Lower leg skin (tissue), 4 donors: ENCODE data around the gene NAP1L1. TPM values are rescaled to one million over a fixed set of nuclear protein-coding genes. Genes with fewer than 3 reads are reported as not detected.

Source experiments
- DNase-seq, 2 donors: peaks; one replicate each; pipeline ENCODE4 v3.0.0-alpha.2; 2019; ENCODE audit warnings: low spot score in 2 of 2
- H3K4me3 ChIP-seq: fragments of 200-600 bp; sonication (generic); 2 replicates; pipeline ENCODE4 v1.5.1; 2017; ENCODE audit warnings: mild to moderate bottlenecking, low read depth; ENCODE audit not compliant: poor library complexity, severe bottlenecking
- CTCF ChIP-seq, 3 donors: fragments of 450-650 bp; IDR thresholded peaks; one replicate each; pipeline ENCODE4 v1.5.1; 2016; ENCODE audit warnings: antibody characterized with exemption in 3 of 3, mild to moderate bottlenecking in 3 of 3, moderate library complexity in 2 of 3
- POLR2A ChIP-seq, 2 donors: fragments of 450-650 bp; IDR thresholded peaks; one replicate each; pipeline ENCODE4 v1.6.1; 2016 to 2017; ENCODE audit warnings: antibody characterized with exemption in 2 of 2, mild to moderate bottlenecking in 1 of 2, moderate library complexity in 1 of 2
- WGBS, 2 donors: methylation state at CpG; one replicate each; pipeline ENCODE4 v1.1.5; 2018; 5-methylcytosine and 5-hydroxymethylcytosine counted together
- intact Hi-C: fragments of 100-400 bp; cut with DNase I; formaldehyde crosslinking; loops from one replicate; pipeline ENCODE4 v1.15.0; 2023; ENCODE audit warnings: low total_unique reads
- total RNA-seq, 4 donors: library from RNA; depleted of rRNA; stranded (reverse); fragments of >200 nt; gene quantifications; one replicate each; pipeline ENCODE4 v1.1.0, GENCODE V29; 2016

Gene NAP1L1
- total RNA-seq, 4 donors from 2014 or later = 150 to 198 (median 179) TPM

- TF ChIP-seq CTCF (IDR thresholded peaks at IDR 0.05) (no peak), POLR2A (IDR thresholded peaks at IDR 0.05) (no peak)
- intact Hi-C loops = no loop called here
- 72 to 82% methylated on average over 2 of the region's 2 CpGs for WGBS, 2 donors
- DNase-seq = no peak
- no peak overlapping the region for H3K4me3 ChIP-seq
Observed at GRCh38 chr12:76091246-76091754, 6.8 kb upstream of the NAP1L1 start.

GRCh38 chr12:76085520-76085868, 1.0 kb upstream of the NAP1L1 start:
- no peak overlapping the region for H3K4me3 ChIP-seq
- no peak for DNase-seq
- TF ChIP-seq CTCF (IDR thresholded peaks at IDR 0.05) (no peak), POLR2A (IDR thresholded peaks at IDR 0.05) (no peak)
- WGBS, 2 donors = 31 to 45% methylated on average over 5 of the region's 5 CpGs
- intact Hi-C loops = no loop called here

GRCh38 chr12:76084863-76085519, 506 bp upstream of the NAP1L1 start:
- DNase-seq = no peak

GRCh38 chr12:76083246-76083903, 1.1 kb downstream of the NAP1L1 start:
- DNase-seq = no peak
- 7% methylated on average over 14 of the region's 14 CpGs for WGBS, 2 donors
- peak overlapping the region; percentile 95 for H3K4me3 ChIP-seq
- intact Hi-C loops = no loop called here
- TF ChIP-seq POLR2A (IDR thresholded peaks at IDR 0.05) (no peak), CTCF (IDR thresholded peaks at IDR 0.05) (no peak)

More at GRCh38 chr12:76084863-76085519, 506 bp upstream of the NAP1L1 start:
- intact Hi-C loops = no loop called here
- TF ChIP-seq CTCF (IDR thresholded peaks at IDR 0.05) (no peak), POLR2A (IDR thresholded peaks at IDR 0.05) (no peak)
- WGBS, 2 donors = 0 to 1% methylated on average over 32 to 44 of the region's 44 CpGs
- peak overlapping the region; percentile 95 for H3K4me3 ChIP-seq

GRCh38 chr12:76081909-76082308, 2.6 kb downstream of the NAP1L1 start:
- DNase-seq = no peak
- intact Hi-C loops = no loop called here
- no peak for TF ChIP-seq CTCF (IDR thresholded peaks at IDR 0.05)
- TF ChIP-seq POLR2A (IDR thresholded peaks at IDR 0.05) = no peak
- no peak overlapping the region for H3K4me3 ChIP-seq
